PC-9 (cell line): ENCODE data around the gene NECAP2. TPM values are rescaled to one million over a fixed set of nuclear protein-coding genes. Genes with fewer than 3 reads are reported as not detected.

ENCODE experiments used
- BruUV-seq: library from RNA; stranded (reverse); fragments of 400-500 nt; replicated peaks from 2 replicates; lab custom pipeline; 2021; lab: Mats Ljungman, UMichigan
- CTCF ChIA-PET: fragments of 300-600 bp; sonication (Branson Sonifier 250); formaldehyde crosslinking; loops from one replicate; lab custom pipeline; 2022; ENCODE audit warnings: antibody characterized with exemption; lab: Charles Lee
- POLR2A ChIA-PET: fragments of 300-600 bp; sonication (Branson Sonifier 250); formaldehyde crosslinking; loops from one replicate; lab custom pipeline; 2022; ENCODE audit warnings: antibody characterized with exemption; ENCODE audit not compliant: unreplicated experiment; lab: Charles Lee
- DNase-seq, 2 experiments: peaks; one replicate each; pipeline versions ENCODE4 v3.0.0 to v3.0.0-alpha.2; 2015 to 2022; ENCODE audit warnings: mixed read lengths in 1 of 2
- H2AFZ ChIP-seq: fragments of 200-600 bp; sonication (generic); 2 replicates; pipeline ENCODE4 v1.8.1; 2017; ENCODE audit warnings: antibody characterized with exemption
- H3F3A ChIP-seq: fragments of 200-600 bp; sonication (generic); 2 replicates; pipeline ENCODE4 v1.8.1; 2017; ENCODE audit warnings: antibody characterized with exemption, mild to moderate bottlenecking, low read depth; ENCODE audit not compliant: insufficient read depth
- H3K27ac ChIP-seq: fragments of 200-600 bp; sonication (generic); 2 replicates; pipeline ENCODE4 v1.6.1; 2016; ENCODE audit warnings: mixed run types
- H3K27me3 ChIP-seq: fragments of 200-600 bp; sonication (generic); 2 replicates; pipeline ENCODE4 v1.6.1; 2016; ENCODE audit warnings: low read depth, mixed run types; ENCODE audit not compliant: insufficient read depth
- H3K36me3 ChIP-seq: fragments of 200-600 bp; sonication (generic); 2 replicates; pipeline ENCODE4 v1.6.1; 2016; ENCODE audit warnings: low read depth, mixed run types
- H3K4me1 ChIP-seq: fragments of 200-600 bp; sonication (generic); replicated peaks from 2 replicates; pipeline ENCODE4 v1.6.1; 2016; ENCODE audit warnings: mixed run types; ENCODE audit not compliant: insufficient read depth
- H3K4me2 ChIP-seq: fragments of 200-600 bp; sonication (generic); 2 replicates; pipeline ENCODE4 v1.6.1; 2017; ENCODE audit warnings: mixed run types
- H3K4me3 ChIP-seq: fragments of 200-600 bp; sonication (generic); 2 replicates; pipeline ENCODE4 v1.6.1; 2016; ENCODE audit warnings: mixed run types
- H3K79me2 ChIP-seq: fragments of 200-600 bp; sonication (generic); 2 replicates; pipeline ENCODE4 v1.6.1; 2017; ENCODE audit warnings: low read depth, mixed run types
- H3K9me2 ChIP-seq: fragments of 200-600 bp; sonication (generic); 2 replicates; pipeline ENCODE4 v1.8.1; 2017; ENCODE audit warnings: mild to moderate bottlenecking; ENCODE audit not compliant: insufficient read depth
- H3K9me3 ChIP-seq: fragments of 200-600 bp; sonication (generic); 2 replicates; pipeline ENCODE4 v1.8.1; 2016; ENCODE audit warnings: low read depth; ENCODE audit not compliant: insufficient read depth
- H4K20me1 ChIP-seq: fragments of 200-600 bp; sonication (generic); 2 replicates; pipeline ENCODE4 v1.8.1; 2017; ENCODE audit not compliant: insufficient read depth
- EZH2 ChIP-seq: fragments of 200-600 bp; sonication (generic); IDR thresholded peaks from 2 replicates; pipeline ENCODE4 v1.8.0; 2017; ENCODE audit warnings: antibody characterized with exemption, low read depth
- intact Hi-C: fragments of 100-400 bp; cut with micrococcal nuclease; formaldehyde crosslinking; loops from one replicate; pipeline ENCODE4 v1.10.0; 2022; ENCODE audit not compliant: unreplicated experiment
- total RNA-seq: library from RNA; stranded (reverse); gene quantifications from 2 replicates; pipeline ENCODE4 v1.2.3, GENCODE V29; 2021
- TF ChIP-seq, protein P1 (sequence below): fragments of 200-600 bp; sonication (generic); conservative IDR thresholded peaks from 2 replicates; pipeline ENCODE4 v1.6.1; 2017; ENCODE audit warnings: mixed run types, antibody characterized with exemption, mild to moderate bottlenecking, moderate library complexity

Gene NECAP2
- total RNA-seq, 1 experiment from 2014 or later = 49.6 TPM

DNA sequence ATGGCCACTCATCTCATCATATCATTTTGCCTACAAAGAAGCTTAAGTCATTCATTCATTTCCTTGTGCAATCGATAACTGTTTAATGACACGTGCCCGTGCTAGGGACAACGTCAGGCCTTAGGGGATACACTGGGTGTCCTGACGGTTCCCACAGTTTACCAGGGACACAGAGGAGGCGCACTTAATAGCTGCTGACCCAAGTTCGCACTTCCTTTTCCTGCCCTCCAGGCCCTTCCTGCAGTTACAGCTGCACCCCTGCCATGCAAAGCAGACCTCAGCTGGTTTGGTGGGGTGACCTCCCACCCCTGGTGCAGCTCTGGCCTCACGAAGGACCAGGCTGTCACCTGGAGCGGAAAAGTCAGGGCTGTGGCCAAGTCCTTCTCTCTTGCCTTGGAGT lies 7.5 kb upstream of the NECAP2 start:
- POLR2A ChIA-PET = no interaction called here
- CTCF ChIA-PET = no interaction called here
- Histone ChIP-seq H3K9me2 (no peaks in the 10 kb centered on the region), H2AFZ (no peak overlapping the region), H3K4me1 (no peaks in the 10 kb centered on the region), H3K79me2 (no peaks in the 10 kb centered on the region), H3K9me3 (no peaks in the 10 kb centered on the region), H3F3A (no peaks in the 10 kb centered on the region), H4K20me1 (no peaks in the 10 kb centered on the region), H3K27ac (no peak overlapping the region), H3K4me2 (no peak overlapping the region), H3K27me3 (no peaks in the 10 kb centered on the region), H3K4me3 (no peak overlapping the region), H3K36me3 (no peaks in the 10 kb centered on the region)
- intact Hi-C loops = no loop called here
- DNase-seq = no peak
- BruUV-seq = no TSS peak
- TF ChIP-seq, protein P1, sequence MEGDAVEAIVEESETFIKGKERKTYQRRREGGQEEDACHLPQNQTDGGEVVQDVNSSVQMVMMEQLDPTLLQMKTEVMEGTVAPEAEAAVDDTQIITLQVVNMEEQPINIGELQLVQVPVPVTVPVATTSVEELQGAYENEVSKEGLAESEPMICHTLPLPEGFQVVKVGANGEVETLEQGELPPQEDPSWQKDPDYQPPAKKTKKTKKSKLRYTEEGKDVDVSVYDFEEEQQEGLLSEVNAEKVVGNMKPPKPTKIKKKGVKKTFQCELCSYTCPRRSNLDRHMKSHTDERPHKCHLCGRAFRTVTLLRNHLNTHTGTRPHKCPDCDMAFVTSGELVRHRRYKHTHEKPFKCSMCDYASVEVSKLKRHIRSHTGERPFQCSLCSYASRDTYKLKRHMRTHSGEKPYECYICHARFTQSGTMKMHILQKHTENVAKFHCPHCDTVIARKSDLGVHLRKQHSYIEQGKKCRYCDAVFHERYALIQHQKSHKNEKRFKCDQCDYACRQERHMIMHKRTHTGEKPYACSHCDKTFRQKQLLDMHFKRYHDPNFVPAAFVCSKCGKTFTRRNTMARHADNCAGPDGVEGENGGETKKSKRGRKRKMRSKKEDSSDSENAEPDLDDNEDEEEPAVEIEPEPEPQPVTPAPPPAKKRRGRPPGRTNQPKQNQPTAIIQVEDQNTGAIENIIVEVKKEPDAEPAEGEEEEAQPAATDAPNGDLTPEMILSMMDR = no peak
- TF ChIP-seq EZH2 = no peak

DNA sequence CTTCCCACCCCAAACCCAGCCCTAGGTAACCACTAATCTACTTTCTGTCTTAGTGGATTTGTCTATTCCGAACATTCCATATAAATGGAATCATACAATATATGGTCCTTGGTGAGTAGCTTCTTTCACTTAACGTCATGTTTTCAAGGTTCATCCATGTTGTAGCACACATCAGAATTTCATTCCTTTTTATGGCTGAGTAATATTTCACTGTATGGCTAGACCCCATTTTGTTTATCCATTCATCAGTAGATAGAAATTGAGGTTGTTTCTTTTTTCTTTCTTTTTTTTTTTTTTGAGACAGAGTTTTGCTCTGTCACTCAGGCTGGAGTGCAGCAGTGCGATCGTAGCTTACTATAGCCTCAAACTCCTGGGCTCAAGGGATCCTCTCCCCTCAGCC lies 6.5 kb upstream of the NECAP2 start:
- Histone ChIP-seq H3K4me2 (no peak overlapping the region), H2AFZ (no peak overlapping the region), H3K4me1 (no peaks in the 10 kb centered on the region), H3K79me2 (no peaks in the 10 kb centered on the region), H3K4me3 (no peak overlapping the region), H3K9me3 (no peaks in the 10 kb centered on the region), H3K9me2 (no peaks in the 10 kb centered on the region), H3K36me3 (no peaks in the 10 kb centered on the region), H3K27me3 (no peaks in the 10 kb centered on the region), H3K27ac (no peak overlapping the region), H4K20me1 (no peaks in the 10 kb centered on the region), H3F3A (no peaks in the 10 kb centered on the region)
- POLR2A ChIA-PET = no interaction called here
- CTCF ChIA-PET = no interaction called here
- intact Hi-C loops = no loop called here
- DNase-seq = no peak
- no TSS peak for BruUV-seq
- TF ChIP-seq EZH2 = no peak
- TF ChIP-seq, protein P1 = no peak

DNA sequence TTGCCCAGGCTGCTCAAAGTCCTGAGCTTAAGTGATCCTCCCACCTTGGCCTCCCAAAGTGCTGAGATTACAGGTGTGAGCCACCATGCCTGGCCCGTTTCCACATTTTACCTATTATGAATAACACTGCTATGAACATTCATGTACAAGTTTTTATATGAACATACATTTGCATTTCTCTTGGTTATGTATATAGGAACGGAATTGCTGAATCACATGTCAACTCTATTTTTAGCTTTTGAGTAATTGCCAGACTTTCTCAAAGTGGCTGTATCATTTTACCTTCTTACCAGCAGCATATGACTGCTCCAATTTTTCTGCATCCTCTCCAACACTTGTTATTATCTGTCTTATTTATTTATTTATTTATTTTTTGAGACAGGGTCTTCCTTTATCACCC lies 6.0 kb upstream of the NECAP2 start:
- Histone ChIP-seq H2AFZ (no peak overlapping the region), H3K4me2 (no peak overlapping the region), H4K20me1 (no peaks in the 10 kb centered on the region), H3K27ac (no peak overlapping the region), H3K79me2 (no peaks in the 10 kb centered on the region), H3K9me2 (no peaks in the 10 kb centered on the region), H3F3A (no peaks in the 10 kb centered on the region), H3K36me3 (no peaks in the 10 kb centered on the region), H3K27me3 (no peaks in the 10 kb centered on the region), H3K9me3 (no peaks in the 10 kb centered on the region), H3K4me1 (no peaks in the 10 kb centered on the region), H3K4me3 (no peak overlapping the region)
- ChIA-PET CTCF (no interaction called here), POLR2A (no interaction called here)
- TF ChIP-seq, protein P1 = no peak
- TF ChIP-seq EZH2 = no peak
- no TSS peak for BruUV-seq
- intact Hi-C loops = no loop called here
- no peak for DNase-seq
